ENCODE results near the gene KRT13. TPM values are rescaled to one million over a fixed set of nuclear protein-coding genes. Genes with fewer than 3 reads are reported as not detected.

KRT13 gene
- total RNA-seq, 1 experiment from 2014 or later, result 606 TPM

GRCh38 chr17:41523787-41524186, 18.4 kb upstream of the KRT13 start:
- H3K27ac ChIP-seq, result peak overlapping the region; percentile 95
- no peaks in the 10 kb centered on the region for H3K9me2 ChIP-seq (ENCODE audit: insufficient read depth)
- H3K79me2 ChIP-seq (ENCODE audit: low read depth), result peaks cover 59% of the 10 kb centered on the region
- peaks cover 93% of the 10 kb centered on the region for H3F3A ChIP-seq (ENCODE audit: insufficient read depth, low read depth)
- CTCF ChIA-PET, result no interaction called here
- H3K9me3 ChIP-seq (ENCODE audit: insufficient read depth, low read depth), result no peaks in the 10 kb centered on the region
- peak overlapping the region; percentile 98 for H3K4me2 ChIP-seq
- intact Hi-C loops (cut with micrococcal nuclease; ENCODE audit: unreplicated experiment), result loop anchor here (10.0 kb wide), 1 partner anchor 199 kb away; no protein-coding TSS in a partner anchor
- BruUV-seq (replicated peaks), result TSS peak; percentile 13
- H3K4me3 ChIP-seq, result peak overlapping the region; percentile 93
- H2AFZ ChIP-seq, result no peak overlapping the region
- H4K20me1 ChIP-seq (ENCODE audit: insufficient read depth), result peaks cover 19% of the 10 kb centered on the region
- POLR2A ChIA-PET (ENCODE audit: unreplicated experiment), result interaction anchor here (0.5 to 5.8 kb wide), 3 partner anchors 17 to 438 kb away, joined by 4 to 75 read pairs (median 8); partner anchors contain the start of gene KRT13
- TF ChIP-seq CTCF (conservative IDR thresholded peaks at IDR 0.05) (no peak), EZH2 (IDR thresholded peaks at IDR 0.05; ENCODE audit: low read depth) (no peak)
- H3K27me3 ChIP-seq (ENCODE audit: insufficient read depth, low read depth), result no peaks in the 10 kb centered on the region
- peaks cover 64% of the 10 kb centered on the region for H3K4me1 ChIP-seq (replicated peaks; ENCODE audit: insufficient read depth)
- peaks cover 38% of the 10 kb centered on the region for H3K36me3 ChIP-seq (ENCODE audit: low read depth)
- DNase-seq, result peak; percentile 67 to 74

GRCh38 chr17:41523225-41523593, 17.8 kb upstream of the KRT13 start:
- Histone ChIP-seq H3K27ac (peak overlapping the region; percentile 95), H3K4me2 (peak overlapping the region; percentile 98), H2AFZ (no peak overlapping the region), H3F3A (ENCODE audit: insufficient read depth, low read depth) (peaks cover 94% of the 10 kb centered on the region), H3K9me3 (ENCODE audit: insufficient read depth, low read depth) (no peaks in the 10 kb centered on the region), H3K36me3 (ENCODE audit: low read depth) (peaks cover 38% of the 10 kb centered on the region), H3K4me1 (replicated peaks; ENCODE audit: insufficient read depth) (peaks cover 66% of the 10 kb centered on the region), H3K4me3 (peak overlapping the region; percentile 93), H4K20me1 (ENCODE audit: insufficient read depth) (peaks cover 19% of the 10 kb centered on the region), H3K9me2 (ENCODE audit: insufficient read depth) (no peaks in the 10 kb centered on the region), H3K27me3 (ENCODE audit: insufficient read depth, low read depth) (no peaks in the 10 kb centered on the region), H3K79me2 (ENCODE audit: low read depth) (peaks cover 59% of the 10 kb centered on the region)
- POLR2A ChIA-PET (ENCODE audit: unreplicated experiment), result interaction anchor here (5.8 kb wide), 1 partner anchor 17 kb away, joined by 75 read pairs; the partner anchor contains the start of gene KRT13
- CTCF ChIA-PET, result no interaction called here
- intact Hi-C loops (cut with micrococcal nuclease; ENCODE audit: unreplicated experiment), result loop anchor here (10.0 kb wide), 1 partner anchor 198 kb away; no protein-coding TSS in a partner anchor
- no TSS peak for BruUV-seq (replicated peaks)
- no peak for TF ChIP-seq CTCF (conservative IDR thresholded peaks at IDR 0.05)
- no peak for TF ChIP-seq EZH2 (IDR thresholded peaks at IDR 0.05; ENCODE audit: low read depth)
- DNase-seq, result peak in 1 of 2 experiments; percentile 60

- H3F3A ChIP-seq (ENCODE audit: insufficient read depth, low read depth), result peaks cover 92% of the 10 kb centered on the region
- H4K20me1 ChIP-seq (ENCODE audit: insufficient read depth), result peaks cover 19% of the 10 kb centered on the region
- peaks cover 73% of the 10 kb centered on the region for H3K4me1 ChIP-seq (replicated peaks; ENCODE audit: insufficient read depth)
- H3K27me3 ChIP-seq (ENCODE audit: insufficient read depth, low read depth), result no peaks in the 10 kb centered on the region
- H3K4me3 ChIP-seq, result peak overlapping the region; percentile 93; the same call in 1 of the 2 replicates
- BruUV-seq (replicated peaks), result TSS peak; percentile 13
- H3K4me2 ChIP-seq, result peak overlapping the region; percentile 98
- DNase-seq, result peak; percentile 82 to 98
- H3K9me2 ChIP-seq (ENCODE audit: insufficient read depth), result no peaks in the 10 kb centered on the region
- no peak overlapping the region for H2AFZ ChIP-seq
- peaks cover 38% of the 10 kb centered on the region for H3K36me3 ChIP-seq (ENCODE audit: low read depth)
- TF ChIP-seq EZH2 (IDR thresholded peaks at IDR 0.05; ENCODE audit: low read depth), result no peak
- no peak for TF ChIP-seq CTCF (conservative IDR thresholded peaks at IDR 0.05)
- intact Hi-C loops (cut with micrococcal nuclease; ENCODE audit: unreplicated experiment), result loop anchor here (1.0 to 10.0 kb wide), 3 partner anchors 26 to 613 kb away; no protein-coding TSS in a partner anchor
- peaks cover 58% of the 10 kb centered on the region for H3K79me2 ChIP-seq (ENCODE audit: low read depth)
- H3K9me3 ChIP-seq (ENCODE audit: insufficient read depth, low read depth), result no peaks in the 10 kb centered on the region
- POLR2A ChIA-PET (ENCODE audit: unreplicated experiment), result interaction anchor here (0.5 to 5.8 kb wide), 18 partner anchors 8 to 1021 kb away, joined by 3 to 75 read pairs (median 6); partner anchors contain the start of genes KRT13 and TNS4
- peak overlapping the region; percentile 95 for H3K27ac ChIP-seq
- CTCF ChIA-PET, result interaction anchor here (0.6 to 4.7 kb wide), 6 partner anchors 15 to 208 kb away, joined by 3 to 51 read pairs (median 6); partner anchors contain the start of gene KRT13
These were observed 17.2 kb upstream of the KRT13 start for GRCh38 chr17:41522301-41523224.
